Liver (tissue), 9 donors: Measurements from ENCODE around the gene DOCK10. TPM values are rescaled to one million over a fixed set of nuclear protein-coding genes. Genes with fewer than 3 reads are reported as not detected.

Experiments used
- DNase-seq: peaks from one replicate; pipeline ENCODE4 v3.0.0-alpha.2; 2017; ENCODE audit warnings: low spot score
- H3K27ac ChIP-seq, 2 donors: one replicate each; pipeline ENCODE4 v1.7.0; 2013; ENCODE audit warnings: inconsistent platforms in 2 of 2, low read length in 2 of 2, control low read depth in 1 of 2, low read depth in 1 of 2, mild to moderate bottlenecking in 1 of 2
- H3K27me3 ChIP-seq, 4 donors: one replicate each; pipeline versions ENCODE4 v1.6.1 to v1.7.0; 2013; ENCODE audit warnings: low read length in 3 of 4, inconsistent platforms in 1 of 4, mild to moderate bottlenecking in 1 of 4, moderate library complexity in 1 of 4; ENCODE audit not compliant: control insufficient read depth in 4 of 4, insufficient read depth in 4 of 4
- H3K36me3 ChIP-seq, 4 donors: one replicate each; pipeline versions ENCODE4 v1.6.1 to v1.7.0; 2013; ENCODE audit warnings: low read length in 3 of 4, mild to moderate bottlenecking in 3 of 4, low read depth in 1 of 4, moderate library complexity in 1 of 4; ENCODE audit not compliant: control insufficient read depth in 4 of 4, insufficient read depth in 3 of 4
- H3K4me1 ChIP-seq, 4 donors: one replicate each; pipeline versions ENCODE4 v1.6.1 to v1.7.0; 2013; ENCODE audit warnings: low read length in 3 of 4, mild to moderate bottlenecking in 3 of 4, moderate library complexity in 1 of 4; ENCODE audit not compliant: control insufficient read depth in 4 of 4, insufficient read depth in 4 of 4
- H3K4me3 ChIP-seq, 3 donors: one replicate each; pipeline versions ENCODE4 v1.6.1 to v1.7.0; 2013; ENCODE audit warnings: low read length in 3 of 3, control low read depth in 1 of 3, low read depth in 1 of 3, mild to moderate bottlenecking in 1 of 3
- H3K9ac ChIP-seq, 2 donors: one replicate each; pipeline ENCODE4 v1.7.0; 2013; ENCODE audit warnings: low read length in 2 of 2, mild to moderate bottlenecking in 2 of 2, moderate library complexity in 2 of 2, control low read depth in 1 of 2, low read depth in 1 of 2
- H3K9me3 ChIP-seq, 4 donors: one replicate each; pipeline versions ENCODE4 v1.6.1 to v1.7.0; 2013; ENCODE audit warnings: low read length in 3 of 4; ENCODE audit not compliant: control insufficient read depth in 4 of 4
- ATF3 ChIP-seq: IDR thresholded peaks from 2 replicates; pipeline ENCODE4 v1.6.1; 2016; ENCODE audit warnings: antibody characterized with exemption
- CTCF ChIP-seq: fragments of 150-350 bp; IDR thresholded peaks from 2 replicates; pipeline ENCODE4 v1.5.1; 2017; ENCODE audit warnings: improper control_type of control experiment, low read depth, low read length; ENCODE audit not compliant: missing input control
- EGR1 ChIP-seq, 2 donors: IDR thresholded peaks; 2 replicates each; pipeline ENCODE4 v1.6.1; 2016 to 2018; ENCODE audit warnings: antibody characterized with exemption in 2 of 2, low read depth in 2 of 2
- GABPA ChIP-seq, 2 donors: IDR thresholded peaks in 1 of 2; conservative IDR thresholded peaks in 1 of 2; 2 replicates each; pipeline ENCODE4 v1.6.1; 2016; ENCODE audit warnings: antibody characterized with exemption in 2 of 2, mild to moderate bottlenecking in 1 of 2, moderate library complexity in 1 of 2
- HNF4A ChIP-seq, 2 donors: conservative IDR thresholded peaks; 2 replicates each; pipeline ENCODE4 v1.6.1; 2016; ENCODE audit warnings: antibody characterized with exemption in 2 of 2, mild to moderate bottlenecking in 2 of 2
- JUND ChIP-seq, 2 donors: IDR thresholded peaks; 2 replicates each; pipeline ENCODE4 v1.6.1; 2016; ENCODE audit warnings: antibody characterized with exemption in 2 of 2
- MAX ChIP-seq: IDR thresholded peaks from 2 replicates; pipeline ENCODE4 v1.6.1; 2016; ENCODE audit warnings: antibody characterized with exemption
- NR2F2 ChIP-seq: IDR thresholded peaks from 2 replicates; pipeline ENCODE4 v1.6.1; 2016; ENCODE audit warnings: antibody characterized with exemption
- RAD21 ChIP-seq, 2 donors: IDR thresholded peaks; 2 replicates each; pipeline ENCODE4 v1.6.1; 2016; ENCODE audit warnings: antibody characterized with exemption in 2 of 2, mild to moderate bottlenecking in 2 of 2
- REST ChIP-seq: IDR thresholded peaks from 2 replicates; pipeline ENCODE4 v1.6.1; 2016; ENCODE audit warnings: antibody characterized with exemption, mild to moderate bottlenecking
- RXRA ChIP-seq, 2 donors: IDR thresholded peaks; 2 replicates each; pipeline ENCODE4 v1.6.1; 2017 to 2018; ENCODE audit warnings: antibody characterized with exemption in 2 of 2, mild to moderate bottlenecking in 1 of 2
- SP1 ChIP-seq: IDR thresholded peaks from 2 replicates; pipeline ENCODE4 v1.6.1; 2018; ENCODE audit warnings: antibody characterized with exemption, mild to moderate bottlenecking
- YY1 ChIP-seq: IDR thresholded peaks from 2 replicates; pipeline ENCODE4 v1.6.1; 2016; ENCODE audit warnings: antibody characterized with exemption, mild to moderate bottlenecking
- WGBS: extraction: QIAGEN DNeasy Blood & Tissue Kit; methylation state at CpG from one replicate; pipeline ENCODE4 v1.1.7; 2013; 5-methylcytosine and 5-hydroxymethylcytosine counted together
- polyA plus RNA-seq, 2 donors: library from polyadenylated mRNA; stranded (reverse) in 1 of 2; unstranded in 1 of 2; fragments of 200-250 nt in 1 of 2; fragments of >200 nt in 1 of 2; fragmentation: Nextera tagmentation in 1 of 2; extraction: Ambion mirVana in 1 of 2; gene quantifications; one replicate each; pipeline versions ENCODE4 v1.2.1 to v1.2.3, GENCODE V29; 2013 to 2015
- total RNA-seq, 2 donors: library from RNA; depleted of rRNA; stranded (reverse); fragments of >200 nt; gene quantifications; one replicate each; pipeline ENCODE4 v1.2.3, GENCODE V29; 2014
- donor health status: healthy.
- donor health status: healthy.
- donor health status: healthy.
- donor health status: healthy.
- donor health status: healthy.

Gene DOCK10
- total and polyA plus RNA-seq, 4 donors = 1.2 to 15.3 (median 6.8) TPM

GRCh38 chr2:224984637-224985036 lies 57.6 kb downstream of the DOCK10 start:
- H3K4me1 ChIP-seq = no peaks in the 10 kb centered on the region
- no peak overlapping the region for H3K27ac ChIP-seq
- no peak overlapping the region for H3K4me3 ChIP-seq
- no peak overlapping the region for H3K9ac ChIP-seq
- no peaks in the 10 kb centered on the region for H3K36me3 ChIP-seq
- H3K9me3 ChIP-seq = no peaks in the 10 kb centered on the region
- no peak for DNase-seq
- 72% methylated on average over 5 of the region's 5 CpGs for WGBS
- no peak for TF ChIP-seq NR2F2
- no peak for TF ChIP-seq REST
- no peak for TF ChIP-seq SP1
- no peak for TF ChIP-seq HNF4A (conservative IDR thresholded peaks at IDR 0.05)
- no peak for TF ChIP-seq RXRA (IDR thresholded peaks at IDR 0.05)
- TF ChIP-seq CTCF = no peak
- no peak for TF ChIP-seq EGR1 (IDR thresholded peaks at IDR 0.05; ENCODE audit: low read depth in 2 of 2)
- H3K27me3 ChIP-seq = no peaks in the 10 kb centered on the region

GRCh38 chr2:224983712-224984554 lies 58.3 kb downstream of the DOCK10 start:
- no peak overlapping the region for H3K4me3 ChIP-seq

More at GRCh38 chr2:224983712-224984554, 58.3 kb downstream of the DOCK10 start:
- no peaks in the 10 kb centered on the region for H3K27me3 ChIP-seq
- TF ChIP-seq MAX (no peak), YY1 (no peak), RXRA (IDR thresholded peaks at IDR 0.05) (no peak), JUND (IDR thresholded peaks at IDR 0.05) (no peak), CTCF (no peak), REST (no peak), SP1 (no peak), RAD21 (IDR thresholded peaks at IDR 0.05) (no peak), ATF3 (no peak), NR2F2 (no peak), GABPA (IDR thresholded peaks at IDR 0.05 in 1 of 2, conservative IDR thresholded peaks at IDR 0.05 in 1 of 2) (no peak)
- no peak for DNase-seq
- no peaks in the 10 kb centered on the region for H3K4me1 ChIP-seq
- WGBS = 61% methylated on average over 11 of the region's 11 CpGs
- H3K27ac ChIP-seq = no peak overlapping the region
- no peaks in the 10 kb centered on the region for H3K36me3 ChIP-seq
- H3K9ac ChIP-seq = no peak overlapping the region
- H3K9me3 ChIP-seq = no peaks in the 10 kb centered on the region
